Measurements from ENCODE around the gene BICD2.
A peak's percentile ranks its signal among the peaks of the same experiment; 100 is the strongest.

Gene BICD2

GRCh38 chr9:92679413-92680165 lies 85.0 kb downstream of the BICD2 start:
- TF ChIP-seq, protein P1, sequence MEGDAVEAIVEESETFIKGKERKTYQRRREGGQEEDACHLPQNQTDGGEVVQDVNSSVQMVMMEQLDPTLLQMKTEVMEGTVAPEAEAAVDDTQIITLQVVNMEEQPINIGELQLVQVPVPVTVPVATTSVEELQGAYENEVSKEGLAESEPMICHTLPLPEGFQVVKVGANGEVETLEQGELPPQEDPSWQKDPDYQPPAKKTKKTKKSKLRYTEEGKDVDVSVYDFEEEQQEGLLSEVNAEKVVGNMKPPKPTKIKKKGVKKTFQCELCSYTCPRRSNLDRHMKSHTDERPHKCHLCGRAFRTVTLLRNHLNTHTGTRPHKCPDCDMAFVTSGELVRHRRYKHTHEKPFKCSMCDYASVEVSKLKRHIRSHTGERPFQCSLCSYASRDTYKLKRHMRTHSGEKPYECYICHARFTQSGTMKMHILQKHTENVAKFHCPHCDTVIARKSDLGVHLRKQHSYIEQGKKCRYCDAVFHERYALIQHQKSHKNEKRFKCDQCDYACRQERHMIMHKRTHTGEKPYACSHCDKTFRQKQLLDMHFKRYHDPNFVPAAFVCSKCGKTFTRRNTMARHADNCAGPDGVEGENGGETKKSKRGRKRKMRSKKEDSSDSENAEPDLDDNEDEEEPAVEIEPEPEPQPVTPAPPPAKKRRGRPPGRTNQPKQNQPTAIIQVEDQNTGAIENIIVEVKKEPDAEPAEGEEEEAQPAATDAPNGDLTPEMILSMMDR (IDR thresholded peaks at IDR 0.05; ENCODE audit: low read depth, low read length) = no peak
- no peak for DNase-seq (ENCODE audit: low read depth, low spot score)
- in situ Hi-C loops (cut with HindIII; ENCODE audit: low sequenced_read_pairs) = no loop called here
- no peak overlapping the region for H3K4me3 ChIP-seq (ENCODE audit: low read depth, low read length)

DNA sequence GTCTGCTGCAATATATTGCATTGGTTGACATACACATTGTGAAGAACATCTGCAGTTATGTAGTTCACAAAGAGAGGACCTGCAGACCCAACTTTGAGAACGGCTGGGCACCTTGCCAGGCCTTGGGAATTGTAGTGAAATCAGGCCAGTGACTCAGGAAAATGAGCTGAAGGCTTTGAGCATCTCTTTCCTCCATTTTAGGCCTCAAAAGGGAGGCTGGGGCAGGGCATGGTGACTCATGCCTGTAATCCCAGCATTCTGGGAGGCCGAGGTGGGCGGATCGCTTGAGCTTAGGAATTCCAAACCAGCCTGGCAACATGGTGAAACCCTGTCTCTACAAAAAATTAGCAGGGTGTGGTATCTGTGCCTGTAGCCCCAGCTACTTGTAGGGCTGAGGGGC lies 93.3 kb downstream of the BICD2 start:
- peak overlapping the region; percentile 66 for H3K4me3 ChIP-seq (ENCODE audit: low read depth, low read length)
- TF ChIP-seq, protein P1 (IDR thresholded peaks at IDR 0.05; ENCODE audit: low read depth, low read length) = no peak
- in situ Hi-C loops (cut with HindIII; ENCODE audit: low sequenced_read_pairs) = no loop called here
- peak; percentile 68 for DNase-seq (ENCODE audit: low read depth, low spot score)

DNA sequence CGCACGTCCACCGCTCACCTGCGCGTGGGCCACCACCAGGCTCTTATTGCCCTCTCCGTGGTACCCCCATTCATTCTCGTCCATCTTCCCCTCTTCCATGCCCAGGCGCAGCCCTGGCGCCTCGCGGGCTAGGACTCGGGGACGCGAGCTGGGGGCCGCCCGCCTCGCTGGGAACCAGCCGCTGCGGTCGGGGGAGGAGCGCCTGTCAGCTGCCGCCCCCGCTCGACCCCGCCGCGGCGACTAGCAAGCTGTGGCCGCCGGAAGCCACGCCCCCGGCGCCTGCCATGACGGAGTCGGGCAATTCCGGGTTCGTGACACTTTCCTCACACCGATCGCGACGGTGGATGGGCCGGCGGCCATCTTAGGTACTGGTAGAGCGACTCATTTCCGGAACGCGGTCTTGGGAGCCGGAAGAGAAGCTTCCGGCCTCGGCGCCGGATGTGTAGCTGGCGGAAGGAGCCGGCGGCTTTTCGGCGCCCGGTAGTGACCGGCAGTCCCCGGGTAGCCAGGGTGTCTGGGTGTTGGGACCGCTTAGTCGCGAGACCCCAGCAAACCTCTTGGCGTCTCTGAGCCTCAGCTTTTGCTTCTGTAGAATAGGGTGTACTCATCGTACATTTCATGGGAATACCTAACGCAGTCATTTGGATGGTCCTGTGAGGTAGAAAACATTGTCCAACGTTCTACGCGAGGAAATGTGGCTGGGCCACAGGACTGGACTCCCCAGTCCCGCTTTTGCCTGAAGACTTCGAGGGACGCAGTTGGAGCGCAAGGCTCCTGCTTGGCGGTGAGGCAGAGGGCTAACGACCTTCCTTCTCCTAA lies 94.5 kb downstream of the BICD2 start, which contains the start of gene IPPK:
IPPK (minus strand) TSS at position 242 of the 819 bp plus-strand sequence; CDS start at position 99, 143 bp downstream.
- DNase-seq (ENCODE audit: low read depth, low spot score) = peak; percentile 99
- in situ Hi-C loops (cut with HindIII; ENCODE audit: low sequenced_read_pairs) = no loop called here
- TF ChIP-seq, protein P1 (IDR thresholded peaks at IDR 0.05; ENCODE audit: low read depth, low read length) = no peak
- peak within 1 kb of the TSS; percentile 66 for H3K4me3 ChIP-seq (ENCODE audit: low read depth, low read length)

DNA sequence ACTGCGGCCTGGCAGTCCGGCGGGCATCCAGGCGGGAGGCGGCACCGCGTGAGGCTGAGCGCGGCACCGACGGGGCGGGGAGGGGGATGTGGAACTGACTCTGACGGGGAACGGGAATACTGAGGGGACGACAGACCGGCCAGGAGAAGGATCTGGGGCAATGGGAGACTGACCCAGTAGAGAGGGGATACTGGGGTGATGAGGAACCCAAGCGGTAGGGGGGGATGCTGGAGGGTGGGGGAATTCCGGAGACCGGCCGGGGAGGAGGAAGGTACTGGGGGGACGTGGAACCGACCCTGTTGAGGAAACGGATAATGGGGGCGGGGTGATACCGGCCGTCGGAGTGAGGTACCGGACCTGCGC lies 95.1 kb downstream of the BICD2 start:
- H3K4me3 ChIP-seq (ENCODE audit: low read depth, low read length) = peak overlapping the region; percentile 66
- no peak for DNase-seq (ENCODE audit: low read depth, low spot score)
- in situ Hi-C loops (cut with HindIII; ENCODE audit: low sequenced_read_pairs) = no loop called here
- TF ChIP-seq, protein P1 (IDR thresholded peaks at IDR 0.05; ENCODE audit: low read depth, low read length) = no peak

GRCh38 chr9:92668746-92669526 lies 95.7 kb downstream of the BICD2 start:
- peak; percentile 50 for DNase-seq (ENCODE audit: low read depth, low spot score)
- peak overlapping the region; percentile 66 for H3K4me3 ChIP-seq (ENCODE audit: low read depth, low read length)
- TF ChIP-seq, protein P1 (IDR thresholded peaks at IDR 0.05; ENCODE audit: low read depth, low read length) = no peak
- in situ Hi-C loops (cut with HindIII; ENCODE audit: low sequenced_read_pairs) = no loop called here

DNA sequence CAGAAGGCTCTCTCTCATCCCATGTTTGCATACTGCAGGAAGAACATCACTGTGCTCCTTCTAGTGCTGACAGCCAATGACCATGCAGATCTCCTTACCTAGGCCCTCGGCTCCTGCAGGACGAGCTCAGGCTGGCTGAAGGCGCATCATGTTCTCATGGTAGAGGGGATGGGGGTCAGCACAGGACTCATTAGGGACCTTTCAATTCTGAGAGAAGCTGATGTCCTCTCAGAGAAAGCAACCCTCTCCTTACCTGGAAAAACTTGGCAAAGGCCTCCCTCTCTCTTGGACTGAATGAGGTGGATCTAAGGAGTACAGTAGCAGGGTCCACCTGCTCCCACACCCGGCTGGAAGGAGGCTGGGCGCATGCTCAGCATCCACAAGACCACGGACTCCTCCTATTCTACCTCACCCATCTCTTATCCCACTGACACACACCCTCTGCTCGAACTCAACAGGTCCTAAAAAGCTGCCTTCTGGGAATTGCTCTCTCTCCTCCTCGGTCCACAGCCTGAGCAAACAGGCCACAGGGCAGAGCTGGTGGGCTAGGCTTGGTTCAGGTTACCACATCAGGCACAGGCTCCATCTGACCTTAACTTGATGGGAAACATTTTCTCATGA lies 97.6 kb downstream of the BICD2 start:
- TF ChIP-seq, protein P1 (IDR thresholded peaks at IDR 0.05; ENCODE audit: low read depth, low read length) = no peak
- DNase-seq (ENCODE audit: low read depth, low spot score) = no peak
- in situ Hi-C loops (cut with HindIII; ENCODE audit: low sequenced_read_pairs) = no loop called here
- no peak overlapping the region for H3K4me3 ChIP-seq (ENCODE audit: low read depth, low read length)

Measured in astrocyte of the spinal cord (primary cell).